Thyroid gland (tissue), 4 donors: ENCODE measurements around the gene CYP2S1.

Experiments
- CTCF ChIP-seq, 6 experiments: fragments of 200-600 bp in 3 of 6; fragments of 450-650 bp in 3 of 6; sonication (generic) in 3 of 6; IDR thresholded peaks; one replicate each; pipeline ENCODE4 v1.5.1; 2016 to 2019; ENCODE audit warnings: antibody characterized with exemption in 6 of 6, mild to moderate bottlenecking in 2 of 6, inconsistent platforms in 1 of 6, moderate library complexity in 1 of 6
- POLR2A ChIP-seq, 2 donors: fragments of 450-650 bp; IDR thresholded peaks; one replicate each; pipeline ENCODE4 v1.6.1; 2017; ENCODE audit warnings: antibody characterized with exemption in 2 of 2, mild to moderate bottlenecking in 2 of 2, moderate library complexity in 1 of 2

- TF ChIP-seq CTCF (IDR thresholded peaks at IDR 0.05), result no peak
- TF ChIP-seq POLR2A (IDR thresholded peaks at IDR 0.05), result no peak
Measured at GRCh38 chr19:41193430-41194156, 574 bp downstream of the CYP2S1 start.
